Measurements from ENCODE around the gene CD47.

CD47 gene

GRCh38 chr3:108096532-108097321, 5.9 kb upstream of the CD47 start:
- no peak for TF ChIP-seq TAF1 (IDR thresholded peaks at IDR 0.05; ENCODE audit: borderline replicate concordance, insufficient read depth, low read length)
- TF ChIP-seq FOXP2 (optimal IDR thresholded peaks at IDR 0.05; ENCODE audit: borderline replicate concordance, extremely low read depth, extremely low read length, insufficient read depth): no peak
- TF ChIP-seq POLR2AphosphoS5 (IDR thresholded peaks at IDR 0.05; ENCODE audit: low read depth, low read length): no peak
- TF ChIP-seq SIN3A (IDR thresholded peaks at IDR 0.05; ENCODE audit: borderline replicate concordance, insufficient read depth, low read length): no peak
- no peak for TF ChIP-seq REST (IDR thresholded peaks at IDR 0.05; ENCODE audit: insufficient read depth in 1 of 2, low read depth in 2 of 2, low read length in 2 of 2)

- TF ChIP-seq FOXP2 (optimal IDR thresholded peaks at IDR 0.05; ENCODE audit: borderline replicate concordance, extremely low read depth, extremely low read length, insufficient read depth) (no peak), REST (IDR thresholded peaks at IDR 0.05; ENCODE audit: insufficient read depth in 1 of 2, low read depth in 2 of 2, low read length in 2 of 2) (no peak), TAF1 (IDR thresholded peaks at IDR 0.05; ENCODE audit: borderline replicate concordance, insufficient read depth, low read length) (no peak), POLR2AphosphoS5 (IDR thresholded peaks at IDR 0.05; ENCODE audit: low read depth, low read length) (no peak), SIN3A (IDR thresholded peaks at IDR 0.05; ENCODE audit: borderline replicate concordance, insufficient read depth, low read length) (no peak)
These were observed 2.8 kb upstream of the CD47 start for GRCh38 chr3:108093616-108094015.

DNA sequence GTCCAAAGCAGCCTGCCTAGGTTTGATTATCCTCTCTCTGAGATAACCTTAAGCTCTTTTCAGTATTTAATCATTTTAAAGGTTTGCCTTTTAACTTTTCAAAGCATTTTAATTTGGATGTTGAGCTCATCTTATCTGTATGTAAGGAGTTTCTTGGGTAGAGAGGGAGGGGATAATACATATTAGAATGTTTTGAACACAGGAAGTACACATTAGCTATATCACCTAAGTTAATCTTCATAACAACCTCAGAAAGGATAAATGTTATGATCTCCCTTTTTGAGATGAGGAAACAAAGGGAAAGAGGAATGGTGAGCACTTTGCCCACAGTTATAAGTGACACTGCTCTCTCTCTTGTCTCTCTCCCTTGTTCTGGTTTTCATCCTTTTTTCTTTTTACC, 2.2 kb upstream of the CD47 start:
- TF ChIP-seq POLR2AphosphoS5 (IDR thresholded peaks at IDR 0.05; ENCODE audit: low read depth, low read length): no peak
- TF ChIP-seq SIN3A (IDR thresholded peaks at IDR 0.05; ENCODE audit: borderline replicate concordance, insufficient read depth, low read length): no peak
- TF ChIP-seq TAF1 (IDR thresholded peaks at IDR 0.05; ENCODE audit: borderline replicate concordance, insufficient read depth, low read length): no peak
- no peak for TF ChIP-seq REST (IDR thresholded peaks at IDR 0.05; ENCODE audit: insufficient read depth in 1 of 2, low read depth in 2 of 2, low read length in 2 of 2)
- TF ChIP-seq FOXP2 (optimal IDR thresholded peaks at IDR 0.05; ENCODE audit: borderline replicate concordance, extremely low read depth, extremely low read length, insufficient read depth): no peak

DNA sequence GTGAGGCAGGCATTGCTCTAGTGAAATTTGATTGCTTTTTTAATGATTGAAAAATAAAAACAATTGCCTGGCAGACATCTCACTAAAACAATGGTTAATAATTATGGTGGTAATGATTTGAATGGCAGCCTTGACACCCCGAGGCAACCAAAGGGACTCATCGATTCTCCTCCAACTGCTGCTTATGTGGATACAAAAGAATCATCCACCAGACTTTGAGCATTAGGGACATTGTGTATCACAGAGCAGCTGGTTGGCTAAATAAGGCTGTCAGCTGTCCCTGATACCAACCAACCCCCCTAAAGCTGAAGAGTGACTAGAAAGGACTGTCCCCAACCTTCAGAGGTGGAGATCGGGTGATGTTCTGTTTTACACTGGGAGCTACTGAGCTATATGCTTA, 1.7 kb upstream of the CD47 start:
- TF ChIP-seq REST (IDR thresholded peaks at IDR 0.05; ENCODE audit: insufficient read depth in 1 of 2, low read depth in 2 of 2, low read length in 2 of 2) (no peak), FOXP2 (optimal IDR thresholded peaks at IDR 0.05; ENCODE audit: borderline replicate concordance, extremely low read depth, extremely low read length, insufficient read depth) (no peak), SIN3A (IDR thresholded peaks at IDR 0.05; ENCODE audit: borderline replicate concordance, insufficient read depth, low read length) (no peak), TAF1 (IDR thresholded peaks at IDR 0.05; ENCODE audit: borderline replicate concordance, insufficient read depth, low read length) (no peak), POLR2AphosphoS5 (IDR thresholded peaks at IDR 0.05; ENCODE audit: low read depth, low read length) (no peak)
